Gastrocnemius medialis (tissue), 4 donors: ENCODE results near the gene ANO3.

Experiments used
- POLR2A ChIP-seq, 2 donors: fragments of 450-650 bp; IDR thresholded peaks; one replicate each; pipeline ENCODE4 v1.6.1; 2017; ENCODE audit warnings: antibody characterized with exemption in 2 of 2, mild to moderate bottlenecking in 2 of 2, moderate library complexity in 2 of 2
- TF ChIP-seq, protein P1 (sequence below), 5 experiments: fragments of 450-650 bp in 3 of 5; fragments of 200-600 bp in 2 of 5; sonication (generic) in 2 of 5; IDR thresholded peaks in 4 of 5; conservative IDR thresholded peaks in 1 of 5; 1 replicate in 4 of 5; 2 replicates in 1 of 5; pipeline ENCODE4 v1.5.1; 2016 to 2019; ENCODE audit warnings: antibody characterized with exemption in 5 of 5, mild to moderate bottlenecking in 3 of 5, moderate library complexity in 3 of 5

DNA sequence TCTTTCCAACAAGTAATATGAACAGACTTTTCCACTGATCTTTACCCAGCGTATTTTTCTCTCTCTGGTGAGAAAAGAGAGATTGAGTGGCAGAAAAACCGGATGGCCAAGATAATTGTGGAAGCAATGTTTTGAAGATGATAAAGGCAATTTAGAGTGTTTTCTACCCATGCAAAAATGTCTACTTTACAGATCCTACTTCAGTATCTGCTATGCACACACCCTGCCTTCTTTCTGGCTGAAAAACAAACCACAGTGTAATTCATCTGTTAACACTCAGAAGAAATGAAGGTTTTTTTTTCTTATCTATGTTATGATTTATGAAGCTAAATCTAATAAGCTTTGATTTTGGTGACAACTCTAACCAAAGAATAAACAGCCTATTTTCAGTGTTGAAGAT, 333.1 kb downstream of the ANO3 start:
- TF ChIP-seq, protein P1, sequence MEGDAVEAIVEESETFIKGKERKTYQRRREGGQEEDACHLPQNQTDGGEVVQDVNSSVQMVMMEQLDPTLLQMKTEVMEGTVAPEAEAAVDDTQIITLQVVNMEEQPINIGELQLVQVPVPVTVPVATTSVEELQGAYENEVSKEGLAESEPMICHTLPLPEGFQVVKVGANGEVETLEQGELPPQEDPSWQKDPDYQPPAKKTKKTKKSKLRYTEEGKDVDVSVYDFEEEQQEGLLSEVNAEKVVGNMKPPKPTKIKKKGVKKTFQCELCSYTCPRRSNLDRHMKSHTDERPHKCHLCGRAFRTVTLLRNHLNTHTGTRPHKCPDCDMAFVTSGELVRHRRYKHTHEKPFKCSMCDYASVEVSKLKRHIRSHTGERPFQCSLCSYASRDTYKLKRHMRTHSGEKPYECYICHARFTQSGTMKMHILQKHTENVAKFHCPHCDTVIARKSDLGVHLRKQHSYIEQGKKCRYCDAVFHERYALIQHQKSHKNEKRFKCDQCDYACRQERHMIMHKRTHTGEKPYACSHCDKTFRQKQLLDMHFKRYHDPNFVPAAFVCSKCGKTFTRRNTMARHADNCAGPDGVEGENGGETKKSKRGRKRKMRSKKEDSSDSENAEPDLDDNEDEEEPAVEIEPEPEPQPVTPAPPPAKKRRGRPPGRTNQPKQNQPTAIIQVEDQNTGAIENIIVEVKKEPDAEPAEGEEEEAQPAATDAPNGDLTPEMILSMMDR (IDR thresholded peaks at IDR 0.05 in 4 of 5, conservative IDR thresholded peaks at IDR 0.05 in 1 of 5), result no peak
- no peak for TF ChIP-seq POLR2A (IDR thresholded peaks at IDR 0.05)
